ENCODE measurements around the gene SSTR4.

The SSTR4 gene

DNA sequence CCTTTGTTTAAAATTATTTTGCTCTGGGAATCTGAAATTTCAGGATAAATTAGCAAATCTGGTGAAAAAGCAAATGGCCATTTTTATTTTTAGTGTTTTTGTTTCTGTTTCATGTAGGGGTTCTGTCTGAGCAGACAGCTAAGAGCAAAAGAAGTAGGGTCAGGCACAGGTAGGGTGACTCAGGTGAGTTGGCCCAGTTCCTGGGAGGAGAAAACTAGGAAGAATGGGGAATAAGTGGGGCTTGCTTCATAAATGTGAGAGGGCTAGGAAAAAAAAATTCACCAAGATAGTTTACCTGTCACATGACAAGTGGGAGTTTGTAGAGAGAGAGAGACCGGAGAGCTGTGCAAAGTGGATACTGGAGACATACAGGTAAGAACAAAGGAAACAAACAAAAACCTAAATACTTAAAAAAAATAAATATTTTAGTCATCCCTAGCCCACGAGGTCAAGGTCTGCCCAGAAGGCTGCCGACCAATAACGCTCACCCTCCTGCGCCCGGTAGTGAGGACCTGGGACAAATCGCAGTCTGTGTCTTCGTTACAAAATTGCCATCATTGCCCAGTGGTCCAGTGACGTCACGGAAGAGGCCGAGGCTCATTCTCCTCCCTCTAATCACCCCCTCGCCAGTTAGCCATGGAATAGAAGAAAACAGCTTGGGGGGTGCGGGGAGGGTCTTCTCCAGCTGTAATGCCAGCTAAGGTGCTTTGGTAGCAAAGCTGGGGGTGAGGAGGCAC, 12.1 kb downstream of the SSTR4 start:
- DNase-seq = no peak

DNA sequence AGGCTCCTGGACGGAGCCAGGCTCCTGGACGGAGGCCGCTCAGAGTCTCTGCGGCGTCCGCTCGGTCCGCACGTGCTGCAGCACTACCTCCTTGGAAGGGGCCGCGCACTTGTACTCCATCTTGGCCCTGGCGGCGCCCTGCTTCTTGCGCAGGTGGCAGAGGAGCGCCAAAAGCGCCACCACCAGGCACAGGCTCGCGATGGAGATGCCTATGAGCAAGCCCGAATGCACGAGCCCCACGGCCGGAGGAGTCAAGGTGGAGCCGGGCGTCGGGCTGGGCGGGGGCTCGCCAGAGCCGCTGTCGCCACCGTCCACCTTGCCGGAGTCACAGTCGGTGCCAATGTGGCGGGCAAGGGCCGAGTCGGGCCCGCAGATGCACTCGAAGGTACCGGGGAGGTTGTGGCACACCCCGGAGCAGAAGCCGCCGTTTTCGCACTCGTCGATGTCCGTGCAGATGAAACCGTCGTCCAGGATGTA, 12.7 kb downstream of the SSTR4 start:
- no peak for DNase-seq

GRCh38 chr20:23048283-23049200, 13.4 kb downstream of the SSTR4 start:
- DNase-seq = no peak

DNA sequence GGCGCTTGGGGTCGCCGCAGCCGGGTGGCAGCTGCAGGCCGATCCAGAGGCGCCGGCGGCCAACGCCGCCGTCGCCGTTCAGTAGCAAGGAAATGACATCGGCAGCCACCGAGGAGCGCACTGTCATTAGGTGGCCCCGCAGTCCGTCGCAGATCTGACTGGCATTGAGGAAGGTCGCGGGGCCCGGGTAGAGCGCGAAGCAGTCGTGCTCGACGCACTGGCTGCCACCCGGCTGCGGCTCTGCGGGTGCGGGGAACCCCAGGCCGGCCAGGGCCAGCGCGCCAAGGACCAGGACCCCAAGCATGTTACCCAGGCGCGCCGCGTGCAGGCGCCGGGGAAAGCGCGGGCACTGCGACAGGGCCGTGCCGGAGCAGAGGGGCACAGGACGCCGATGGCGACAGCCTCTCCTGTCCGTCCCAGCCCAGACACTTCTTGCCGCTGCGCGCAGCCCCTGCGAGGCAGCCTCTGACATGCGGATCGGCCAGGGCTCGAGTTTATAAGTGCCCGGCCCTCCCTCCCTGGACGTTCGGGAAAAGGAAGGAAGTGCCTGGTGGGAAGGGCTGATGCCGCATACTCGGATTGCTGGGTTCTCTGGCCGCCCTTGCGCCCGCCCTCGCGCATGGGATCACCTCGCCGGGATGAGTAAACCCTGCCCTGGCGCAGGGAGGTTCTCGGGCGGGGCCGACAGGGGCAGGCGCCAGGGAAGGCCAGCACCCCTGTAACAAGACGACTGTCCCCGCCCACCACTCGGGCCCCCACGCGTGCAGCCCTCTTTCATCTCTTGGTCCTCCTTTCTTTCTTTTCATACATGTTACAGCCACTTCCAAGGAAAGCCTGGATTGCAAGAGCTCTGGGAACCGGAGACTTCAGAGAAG, 14.3 kb downstream of the SSTR4 start, which contains the start of gene THBD:
Gene THBD, minus strand, starts transcription at position 472 of the 875 bp plus-strand sequence. Its CDS starts 168 bp downstream, at position 304.
- no peak for DNase-seq

GRCh38 chr20:23050076-23050838, 15.1 kb downstream of the SSTR4 start:
- DNase-seq = no peak

DNA sequence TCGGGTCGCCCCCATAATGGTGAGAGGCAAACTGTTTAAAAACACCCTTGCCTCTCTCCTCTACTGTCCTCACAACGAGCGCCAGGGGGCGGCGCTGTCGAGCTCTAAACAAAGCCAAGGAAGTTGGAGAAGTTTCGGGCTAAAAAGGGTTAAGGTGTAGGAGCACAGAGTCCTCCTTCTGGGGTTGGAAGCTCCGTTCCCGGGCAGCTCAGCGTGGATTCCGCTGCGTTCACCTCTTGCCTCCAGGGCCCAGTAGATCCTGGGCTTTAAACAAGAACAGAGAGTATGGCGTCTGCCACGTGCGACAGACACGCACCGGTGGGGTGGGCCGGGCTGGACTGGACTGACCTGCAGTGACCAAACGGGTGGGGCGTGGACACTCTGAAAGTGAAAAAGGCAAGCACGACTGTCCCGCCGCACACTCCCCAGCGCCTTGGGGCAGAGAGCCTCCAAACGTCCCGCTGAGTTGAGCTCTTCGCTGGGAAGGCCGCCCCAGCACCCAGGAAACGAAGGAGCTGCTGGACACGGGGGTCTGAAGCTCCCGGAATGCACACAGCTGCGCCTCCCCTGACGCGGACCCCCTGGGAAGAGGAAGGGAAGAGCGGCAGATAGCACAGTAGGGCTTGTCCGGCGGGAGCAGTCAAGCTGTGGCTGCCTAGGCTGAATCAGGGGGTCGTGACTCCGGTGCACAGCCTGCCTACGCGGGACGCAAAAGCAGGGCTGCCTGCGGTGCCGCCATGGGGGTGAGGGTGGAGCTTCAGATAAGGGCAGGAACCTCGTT, 15.9 kb downstream of the SSTR4 start:
- DNase-seq = peak; percentile 8

GRCh38 chr20:23052904-23053303, 17.8 kb downstream of the SSTR4 start:
- DNase-seq = no peak

- no peak for DNase-seq
Measured at GRCh38 chr20:23058240-23058639, 23.1 kb downstream of the SSTR4 start.

- DNase-seq = no peak
Measured at GRCh38 chr20:23059001-23059400, 23.9 kb downstream of the SSTR4 start.

DNA sequence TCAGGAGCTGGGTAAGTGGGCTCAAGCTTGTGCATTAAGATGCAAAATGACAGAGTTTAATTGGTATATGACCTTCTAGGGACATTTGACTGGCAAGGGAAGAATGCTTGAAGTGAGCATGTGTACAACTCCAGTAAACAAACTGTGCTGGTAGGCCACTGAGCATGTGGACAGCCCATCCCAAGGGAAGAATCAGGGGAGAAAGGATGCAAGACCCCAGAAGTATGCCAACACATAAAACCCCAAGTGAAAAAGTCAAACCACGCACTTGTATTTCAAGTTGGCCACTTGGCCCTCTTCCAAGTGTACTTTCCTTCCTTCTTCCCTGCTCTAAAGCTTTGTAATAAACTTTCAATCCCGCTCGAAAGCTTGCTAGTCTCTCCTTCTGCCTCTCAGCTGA, 24.7 kb downstream of the SSTR4 start:
- no peak for DNase-seq

- DNase-seq = no peak
Measured at GRCh38 chr20:23060629-23061028, 25.5 kb downstream of the SSTR4 start.

- no peak for DNase-seq
Measured at GRCh38 chr20:23061262-23061661, 26.1 kb downstream of the SSTR4 start.

DNA sequence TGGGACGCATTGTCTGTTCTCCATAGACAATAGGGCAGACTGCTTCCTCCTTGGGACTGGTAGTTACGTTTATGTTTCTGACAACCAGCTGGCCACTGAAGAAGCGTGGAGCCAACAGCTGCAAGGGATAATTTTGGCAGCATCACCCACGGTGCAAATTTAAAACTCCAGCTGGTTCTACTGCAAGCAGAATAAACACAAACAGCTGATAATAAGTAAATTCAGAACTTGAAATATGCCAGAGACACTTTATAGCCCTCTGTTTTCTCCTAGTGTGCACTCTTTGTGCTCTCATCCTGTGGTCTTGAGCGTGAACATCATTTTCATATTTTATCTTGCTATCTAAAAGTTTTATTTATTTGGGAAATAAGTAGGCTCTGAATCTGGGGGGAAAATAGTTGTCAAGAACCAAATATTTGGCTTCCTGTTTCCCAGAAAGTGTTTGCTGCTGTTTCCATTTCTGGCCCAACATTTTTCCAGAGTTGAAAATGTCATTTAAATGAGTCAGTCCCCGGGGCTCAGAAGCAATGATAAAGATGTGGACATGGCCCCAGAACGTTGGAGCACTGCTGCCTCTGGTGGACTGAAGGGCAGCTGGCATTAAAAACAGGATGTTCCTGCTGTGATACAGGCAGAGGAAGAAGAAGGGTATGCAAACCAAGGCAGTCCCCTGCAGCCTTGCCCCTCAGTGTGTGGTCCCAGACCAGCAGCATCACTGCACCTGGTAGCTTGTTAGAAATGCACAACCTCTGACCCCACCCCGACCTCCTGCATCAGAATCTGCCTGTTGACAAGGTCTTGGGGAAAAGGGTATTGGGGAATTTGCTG, 26.8 kb downstream of the SSTR4 start:
- peak; percentile 17 for DNase-seq

DNA sequence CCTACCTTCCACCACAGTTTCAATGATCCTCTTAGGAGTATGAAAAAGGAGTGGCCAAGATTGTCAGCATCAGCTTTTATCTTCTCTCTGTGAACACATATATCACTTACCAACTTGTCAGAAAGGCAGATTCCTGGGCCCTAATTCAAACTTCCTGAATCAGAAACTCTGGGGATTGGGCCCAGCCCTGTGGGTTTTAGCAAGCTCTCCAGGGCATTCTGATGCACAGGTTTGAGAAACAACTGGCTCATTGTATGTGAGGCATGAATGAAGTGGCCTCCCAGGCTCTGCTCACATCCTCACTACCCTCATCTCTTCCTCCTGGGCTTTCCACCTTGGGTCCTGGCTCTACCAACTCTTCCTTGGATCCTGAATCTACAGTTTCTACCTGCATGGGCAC, 27.5 kb downstream of the SSTR4 start:
- no peak for DNase-seq

DNA sequence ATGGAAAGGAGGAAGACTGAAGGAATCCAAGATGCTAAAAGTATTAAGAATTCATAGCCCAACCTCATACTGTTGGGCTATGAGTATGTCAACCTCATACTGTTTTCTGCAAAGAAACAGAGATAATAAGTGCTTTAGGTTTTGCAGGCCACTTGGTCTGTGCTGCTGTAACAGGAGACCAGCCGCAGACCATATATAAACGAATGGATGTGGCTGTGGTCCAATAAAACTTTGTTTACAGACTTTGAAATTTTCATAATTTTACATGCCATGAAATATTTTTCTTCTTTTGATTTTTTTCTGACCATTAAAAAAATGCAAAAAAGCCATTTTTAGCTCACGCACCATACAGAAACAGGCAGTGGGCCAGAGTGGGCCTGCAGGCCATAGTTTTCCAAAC, 28.1 kb downstream of the SSTR4 start:
- no peak for DNase-seq

GRCh38 chr20:23063581-23063980, 28.5 kb downstream of the SSTR4 start:
- DNase-seq = no peak

DNA sequence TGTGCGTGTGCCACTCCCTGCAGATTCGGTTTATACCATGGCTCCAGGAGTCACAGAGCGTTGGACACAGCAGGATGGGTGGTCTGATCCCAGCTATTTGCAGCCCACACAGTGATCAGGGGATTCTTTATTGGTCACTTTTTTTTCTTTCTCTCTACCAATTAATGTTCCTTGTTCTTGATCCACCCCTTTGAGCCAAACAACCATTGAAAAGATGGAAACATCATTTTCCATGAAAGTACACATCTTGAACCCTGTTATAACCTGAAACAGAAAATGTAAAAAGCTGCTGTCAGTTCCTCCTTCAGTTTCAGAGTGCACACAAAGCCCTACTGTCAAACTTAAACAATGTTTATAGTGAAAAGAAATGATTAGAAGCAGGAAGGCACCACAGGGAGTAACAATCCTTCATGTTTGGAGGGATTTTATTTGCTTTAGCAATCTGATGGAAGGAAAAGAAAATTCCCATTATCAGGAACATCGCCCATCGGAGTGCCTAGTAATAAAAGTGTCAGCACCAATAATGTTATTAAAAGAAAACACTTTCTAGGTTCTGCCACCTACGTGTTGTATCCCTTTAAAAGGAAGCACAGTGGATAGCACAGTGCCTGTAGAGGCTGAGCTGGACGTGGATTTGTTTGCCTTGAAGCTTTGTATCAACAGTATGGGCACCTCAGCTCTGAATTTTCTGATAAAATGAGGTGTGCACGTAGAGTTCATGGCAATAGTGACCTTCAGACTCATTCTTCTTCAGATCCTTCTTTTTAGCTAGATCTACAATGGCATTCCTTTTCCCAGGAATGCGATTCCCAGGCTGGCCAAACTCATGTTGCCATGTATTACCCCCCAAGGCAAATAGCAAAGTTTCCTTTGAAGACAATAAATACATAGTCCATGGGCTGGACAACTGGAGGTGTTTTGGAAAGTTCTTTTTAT, 30.4 kb downstream of the SSTR4 start:
- DNase-seq = no peak

- no peak for DNase-seq
Measured at GRCh38 chr20:23066772-23067171, 31.7 kb downstream of the SSTR4 start.

DNA sequence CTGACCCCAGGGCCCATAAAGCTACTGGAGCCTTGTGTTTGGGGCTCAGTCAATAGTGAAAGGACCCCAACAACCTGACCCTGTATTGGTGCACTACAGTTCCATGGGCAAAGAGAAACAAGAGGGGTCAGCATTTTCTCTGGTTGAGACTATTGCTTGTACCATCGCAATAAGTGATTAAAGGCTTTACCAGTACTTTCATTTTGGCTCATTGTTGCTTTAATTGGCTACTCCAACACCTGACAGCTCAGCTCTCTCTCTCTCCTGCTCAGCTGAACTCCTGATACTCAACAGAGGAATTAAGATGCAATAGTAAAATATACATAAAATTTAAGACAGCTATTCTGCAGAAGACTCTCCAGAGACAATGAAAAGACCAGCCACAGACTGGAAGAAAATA, 33.2 kb downstream of the SSTR4 start:
- DNase-seq = no peak
